Measurements from ENCODE around the gene MFSD11.
"Not testable (repeated sequence)": the region's sequence is repeated elsewhere in the genome, so short reads cannot be mapped to it uniquely, and the experiment has no call there.

MFSD11 gene

DNA sequence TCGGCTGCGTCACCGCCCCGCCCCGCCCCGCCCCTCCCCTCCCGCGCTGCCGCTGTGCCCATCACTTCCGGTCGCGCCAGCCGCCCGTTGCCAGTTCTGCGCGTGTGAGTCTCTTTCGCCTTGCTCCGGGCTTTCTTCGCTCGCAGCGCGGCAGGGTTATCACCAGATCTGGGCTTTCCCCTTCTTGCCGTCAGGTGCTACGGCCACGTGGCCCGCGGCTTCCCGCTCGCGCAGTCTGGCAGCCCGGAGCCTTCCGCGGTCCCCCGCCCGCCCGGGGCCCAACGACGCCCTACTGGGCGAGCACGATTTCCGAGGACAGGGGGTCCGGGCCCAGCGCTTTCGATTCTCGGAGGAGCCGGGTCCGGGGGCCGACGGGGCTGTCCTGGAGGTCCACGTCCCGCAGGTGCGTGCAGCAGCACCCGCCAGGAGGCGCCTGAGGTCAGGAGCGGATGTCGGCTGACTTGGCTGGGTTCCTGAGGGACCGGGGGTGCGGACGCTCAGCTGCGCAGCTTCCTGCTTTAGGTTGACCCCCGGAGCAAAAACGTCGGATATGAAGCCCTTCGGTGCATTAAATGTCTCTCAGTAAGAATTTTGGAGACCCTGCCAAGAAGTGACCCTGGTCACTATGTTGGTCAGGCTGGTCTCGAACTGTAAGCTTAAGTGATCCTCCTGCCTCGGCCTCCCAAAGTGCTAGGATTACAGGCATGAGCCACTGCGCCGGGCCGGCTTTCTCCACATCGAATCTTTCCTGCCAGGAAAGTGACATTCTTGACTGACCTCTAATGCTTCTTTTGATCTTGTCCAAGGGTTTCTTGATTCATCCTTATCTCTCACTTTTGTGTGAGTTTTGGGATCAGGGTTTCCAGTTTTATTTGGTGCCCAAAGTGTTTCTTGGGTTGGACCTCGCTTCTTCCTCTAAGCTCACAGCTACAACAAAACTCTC lies 10.9 kb upstream of the MFSD11 start, which contains the start of gene METTL23:
Gene METTL23, plus strand, starts transcription at position 64 of the 943 bp plus-strand sequence. CDS start 2,872 bp downstream, outside the sequence.
- no peak for DNase-seq (ENCODE audit: low read depth)
- TF ChIP-seq, protein P1, sequence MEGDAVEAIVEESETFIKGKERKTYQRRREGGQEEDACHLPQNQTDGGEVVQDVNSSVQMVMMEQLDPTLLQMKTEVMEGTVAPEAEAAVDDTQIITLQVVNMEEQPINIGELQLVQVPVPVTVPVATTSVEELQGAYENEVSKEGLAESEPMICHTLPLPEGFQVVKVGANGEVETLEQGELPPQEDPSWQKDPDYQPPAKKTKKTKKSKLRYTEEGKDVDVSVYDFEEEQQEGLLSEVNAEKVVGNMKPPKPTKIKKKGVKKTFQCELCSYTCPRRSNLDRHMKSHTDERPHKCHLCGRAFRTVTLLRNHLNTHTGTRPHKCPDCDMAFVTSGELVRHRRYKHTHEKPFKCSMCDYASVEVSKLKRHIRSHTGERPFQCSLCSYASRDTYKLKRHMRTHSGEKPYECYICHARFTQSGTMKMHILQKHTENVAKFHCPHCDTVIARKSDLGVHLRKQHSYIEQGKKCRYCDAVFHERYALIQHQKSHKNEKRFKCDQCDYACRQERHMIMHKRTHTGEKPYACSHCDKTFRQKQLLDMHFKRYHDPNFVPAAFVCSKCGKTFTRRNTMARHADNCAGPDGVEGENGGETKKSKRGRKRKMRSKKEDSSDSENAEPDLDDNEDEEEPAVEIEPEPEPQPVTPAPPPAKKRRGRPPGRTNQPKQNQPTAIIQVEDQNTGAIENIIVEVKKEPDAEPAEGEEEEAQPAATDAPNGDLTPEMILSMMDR (IDR thresholded peaks at IDR 0.05; ENCODE audit: low read depth, low read length, missing control alignments): peak; percentile 66
- in situ Hi-C loops (cut with HindIII; ENCODE audit: low sequenced_read_pairs): loop anchor here (25.0 kb wide), 1 partner anchor 165 kb away; a partner anchor contains a TSS
- H3K4me3 ChIP-seq (ENCODE audit: low read depth, low read length): peak within 1 kb of the TSS; percentile 86

DNA sequence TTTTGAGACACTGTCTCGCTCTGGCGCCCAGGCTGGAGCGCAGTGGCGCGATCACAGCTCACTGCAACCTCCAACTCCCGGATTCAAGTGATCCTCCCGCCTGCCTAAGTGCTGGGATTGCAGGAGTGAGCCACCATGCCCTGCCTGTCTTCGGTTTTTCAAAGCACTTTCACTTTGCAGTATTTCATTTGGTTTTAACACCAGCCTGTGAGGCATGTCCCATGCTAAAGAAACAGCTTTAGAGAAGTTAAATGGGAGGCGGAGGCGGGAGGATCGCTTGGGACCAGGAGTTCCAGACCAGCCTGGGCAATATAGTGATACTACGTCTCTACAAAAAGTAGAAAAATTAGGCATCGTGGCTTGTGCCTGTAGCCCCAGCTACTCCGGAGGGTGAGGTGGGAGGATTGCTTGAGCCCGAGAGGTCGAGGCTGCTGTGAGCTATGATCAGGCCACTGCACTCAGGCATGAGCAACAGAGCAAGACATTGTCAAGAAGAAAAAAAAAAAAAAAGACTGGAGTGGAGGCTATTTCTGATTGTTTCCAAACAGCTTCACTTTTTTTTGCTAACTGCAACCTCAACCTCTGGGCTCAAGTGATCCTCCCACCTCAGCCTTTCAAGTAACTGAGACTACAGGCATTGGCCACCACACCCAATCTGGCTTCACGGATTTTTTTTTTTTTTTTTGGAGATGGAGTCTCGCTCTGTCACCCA lies 10.0 kb upstream of the MFSD11 start:
- no peak for DNase-seq (ENCODE audit: low read depth)
- TF ChIP-seq, protein P1 (IDR thresholded peaks at IDR 0.05; ENCODE audit: low read depth, low read length, missing control alignments): no peak
- H3K4me3 ChIP-seq (ENCODE audit: low read depth, low read length): peak overlapping the region; percentile 86
- in situ Hi-C loops (cut with HindIII; ENCODE audit: low sequenced_read_pairs): loop anchor here (25.0 kb wide), 1 partner anchor 166 kb away; a partner anchor contains a TSS

DNA sequence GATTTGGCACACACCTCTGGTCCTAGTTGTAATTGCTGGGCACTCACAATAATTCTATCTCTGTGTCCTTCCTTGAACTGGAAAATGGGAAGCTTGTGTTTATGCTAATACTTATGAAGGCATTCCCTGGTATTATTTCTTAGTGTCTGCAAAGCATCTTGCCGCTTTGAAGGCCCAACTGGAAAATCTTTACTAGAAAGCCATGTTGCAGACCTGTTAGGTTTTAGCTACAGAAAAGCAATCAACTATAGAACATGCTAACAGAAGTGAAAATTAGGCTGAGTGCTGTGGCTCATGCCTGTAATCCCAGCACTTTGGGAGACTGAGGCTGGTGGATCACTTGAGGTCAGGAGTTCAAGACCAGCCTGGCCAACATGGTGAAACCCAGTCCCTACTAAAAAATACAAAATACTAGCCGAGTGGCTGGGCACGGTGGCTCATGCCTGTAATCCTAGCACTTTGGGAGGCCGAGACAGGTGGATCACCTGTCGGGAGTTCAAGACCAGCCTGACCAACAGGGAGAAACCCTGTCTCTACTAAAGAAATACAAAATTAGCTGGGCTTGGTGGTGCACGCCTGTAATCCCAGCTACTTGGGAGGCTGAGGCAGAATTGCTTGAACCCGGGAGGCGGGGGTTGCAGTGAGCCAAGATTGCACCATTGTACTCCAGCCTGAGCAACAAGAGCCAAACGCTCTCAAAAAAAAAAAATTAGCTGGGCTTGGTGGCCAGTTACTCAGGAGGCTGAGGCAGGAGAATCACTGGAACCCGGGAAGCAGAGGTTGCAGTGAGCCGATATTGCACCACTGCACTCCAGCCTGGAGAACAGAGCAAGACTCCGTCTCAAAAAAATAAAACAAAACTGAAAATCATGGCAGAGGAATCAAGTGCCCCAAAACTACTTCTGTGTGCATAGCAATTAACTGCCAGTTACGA lies 5.9 kb upstream of the MFSD11 start:
- DNase-seq (ENCODE audit: low read depth); H3K4me3 ChIP-seq (ENCODE audit: low read depth, low read length): not testable (repeated sequence)
- in situ Hi-C loops (cut with HindIII; ENCODE audit: low sequenced_read_pairs): loop anchor here (25.0 kb wide), 1 partner anchor 170 kb away; a partner anchor contains a TSS

DNA sequence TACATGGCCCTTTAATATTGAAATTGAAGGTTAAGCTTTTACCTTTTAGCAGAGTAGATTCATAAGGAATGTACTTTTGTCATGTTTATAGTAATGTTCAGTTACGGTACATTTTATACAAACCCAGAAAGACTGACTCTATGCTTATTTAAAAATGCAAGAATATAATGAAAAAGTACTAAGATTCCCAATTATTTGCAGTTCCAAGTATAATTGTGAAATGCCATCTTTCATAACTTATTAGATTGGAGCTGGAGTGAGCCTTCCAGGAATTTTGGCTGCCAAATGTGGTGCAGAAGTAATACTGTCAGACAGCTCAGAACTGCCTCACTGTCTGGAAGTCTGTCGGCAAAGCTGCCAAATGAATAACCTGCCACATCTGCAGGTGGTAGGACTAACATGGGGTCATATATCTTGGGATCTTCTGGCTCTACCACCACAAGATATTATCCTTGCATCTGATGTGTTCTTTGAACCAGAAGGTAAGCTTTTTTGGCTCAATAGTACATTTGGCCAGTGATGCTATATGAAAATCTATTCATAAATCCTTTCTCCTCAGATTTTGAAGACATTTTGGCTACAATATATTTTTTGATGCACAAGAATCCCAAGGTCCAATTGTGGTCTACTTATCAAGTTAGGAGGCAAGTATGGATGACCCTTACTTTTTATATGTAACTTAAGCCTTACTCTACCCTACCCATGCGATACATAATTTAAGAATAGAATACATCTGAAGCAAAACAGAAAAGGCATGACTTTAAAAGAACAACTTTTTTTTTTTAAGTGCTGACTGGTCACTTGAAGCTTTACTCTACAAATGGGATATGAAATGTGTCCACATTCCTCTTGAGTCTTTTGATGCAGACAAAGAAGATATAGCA lies 4.9 kb upstream of the MFSD11 start:
- H3K4me3 ChIP-seq (ENCODE audit: low read depth, low read length): no peak overlapping the region
- in situ Hi-C loops (cut with HindIII; ENCODE audit: low sequenced_read_pairs): loop anchor here (25.0 kb wide), 1 partner anchor 171 kb away; a partner anchor contains a TSS
- no peak for DNase-seq (ENCODE audit: low read depth)
- TF ChIP-seq, protein P1 (IDR thresholded peaks at IDR 0.05; ENCODE audit: low read depth, low read length, missing control alignments): no peak

DNA sequence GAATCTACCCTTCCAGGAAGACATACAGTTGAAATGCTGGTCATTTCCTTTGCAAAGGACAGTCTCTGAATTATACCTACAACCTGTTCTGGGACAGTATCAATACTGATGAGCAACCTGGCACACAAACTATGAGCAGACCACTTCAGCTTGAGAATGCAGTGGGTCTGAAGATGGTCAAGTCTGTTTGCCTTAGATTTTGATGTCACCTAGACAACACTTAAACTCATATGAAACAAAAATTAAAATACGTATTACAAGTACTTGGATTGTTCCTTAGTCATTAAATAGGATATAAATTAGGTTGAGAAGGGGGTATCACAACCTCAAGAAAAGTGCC lies 4.3 kb upstream of the MFSD11 start:
- TF ChIP-seq, protein P1 (IDR thresholded peaks at IDR 0.05; ENCODE audit: low read depth, low read length, missing control alignments): no peak
- in situ Hi-C loops (cut with HindIII; ENCODE audit: low sequenced_read_pairs): loop anchor here (25.0 kb wide), 1 partner anchor 171 kb away; a partner anchor contains a TSS
- DNase-seq (ENCODE audit: low read depth): no peak
- no peak overlapping the region for H3K4me3 ChIP-seq (ENCODE audit: low read depth, low read length)
